HFF-Myc (cell line): ENCODE results near the gene CPNE9.
"Not testable (repeated sequence)": the region's sequence is repeated elsewhere in the genome, so short reads cannot be mapped to it uniquely, and the experiment has no call there.

Experiments used
- DNase-seq: peaks from one replicate; pipeline ENCODE4 v3.0.0-alpha.2; 2011; ENCODE audit warnings: low read depth; ENCODE audit errors: extremely low read depth
- H3K4me3 ChIP-seq: replicated peaks from 2 replicates; pipeline ENCODE4 v1.5.1; 2011; ENCODE audit warnings: low read depth, mild to moderate bottlenecking, control low read depth, low read length
- TF ChIP-seq, protein P1 (sequence below): IDR thresholded peaks from 2 replicates; pipeline ENCODE4 v1.5.1; 2012; ENCODE audit warnings: mild to moderate bottlenecking, low read depth, low read length, control low read depth; ENCODE audit errors: missing control alignments

Gene CPNE9

GRCh38 chr3:9769426-9770275 lies 66.0 kb downstream of the CPNE9 start, which contains the start of gene CAMK1:
TSS of gene CAMK1 (minus strand) at chr3:9769947. CDS start at chr3:9767749, 2,198 bp downstream.
- no peak for DNase-seq
- TF ChIP-seq, protein P1, sequence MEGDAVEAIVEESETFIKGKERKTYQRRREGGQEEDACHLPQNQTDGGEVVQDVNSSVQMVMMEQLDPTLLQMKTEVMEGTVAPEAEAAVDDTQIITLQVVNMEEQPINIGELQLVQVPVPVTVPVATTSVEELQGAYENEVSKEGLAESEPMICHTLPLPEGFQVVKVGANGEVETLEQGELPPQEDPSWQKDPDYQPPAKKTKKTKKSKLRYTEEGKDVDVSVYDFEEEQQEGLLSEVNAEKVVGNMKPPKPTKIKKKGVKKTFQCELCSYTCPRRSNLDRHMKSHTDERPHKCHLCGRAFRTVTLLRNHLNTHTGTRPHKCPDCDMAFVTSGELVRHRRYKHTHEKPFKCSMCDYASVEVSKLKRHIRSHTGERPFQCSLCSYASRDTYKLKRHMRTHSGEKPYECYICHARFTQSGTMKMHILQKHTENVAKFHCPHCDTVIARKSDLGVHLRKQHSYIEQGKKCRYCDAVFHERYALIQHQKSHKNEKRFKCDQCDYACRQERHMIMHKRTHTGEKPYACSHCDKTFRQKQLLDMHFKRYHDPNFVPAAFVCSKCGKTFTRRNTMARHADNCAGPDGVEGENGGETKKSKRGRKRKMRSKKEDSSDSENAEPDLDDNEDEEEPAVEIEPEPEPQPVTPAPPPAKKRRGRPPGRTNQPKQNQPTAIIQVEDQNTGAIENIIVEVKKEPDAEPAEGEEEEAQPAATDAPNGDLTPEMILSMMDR, result no peak
- H3K4me3 ChIP-seq, result peak within 1 kb of the TSS; percentile 75

- DNase-seq, result no peak
- TF ChIP-seq, protein P1, result no peak
- H3K4me3 ChIP-seq, result peak overlapping the region; percentile 75
Measured at GRCh38 chr3:9770276-9770812, 66.7 kb downstream of the CPNE9 start.

- not testable (repeated sequence) for H3K4me3 ChIP-seq, DNase-seq
Measured at GRCh38 chr3:9771007-9771406, 67.4 kb downstream of the CPNE9 start.

DNA sequence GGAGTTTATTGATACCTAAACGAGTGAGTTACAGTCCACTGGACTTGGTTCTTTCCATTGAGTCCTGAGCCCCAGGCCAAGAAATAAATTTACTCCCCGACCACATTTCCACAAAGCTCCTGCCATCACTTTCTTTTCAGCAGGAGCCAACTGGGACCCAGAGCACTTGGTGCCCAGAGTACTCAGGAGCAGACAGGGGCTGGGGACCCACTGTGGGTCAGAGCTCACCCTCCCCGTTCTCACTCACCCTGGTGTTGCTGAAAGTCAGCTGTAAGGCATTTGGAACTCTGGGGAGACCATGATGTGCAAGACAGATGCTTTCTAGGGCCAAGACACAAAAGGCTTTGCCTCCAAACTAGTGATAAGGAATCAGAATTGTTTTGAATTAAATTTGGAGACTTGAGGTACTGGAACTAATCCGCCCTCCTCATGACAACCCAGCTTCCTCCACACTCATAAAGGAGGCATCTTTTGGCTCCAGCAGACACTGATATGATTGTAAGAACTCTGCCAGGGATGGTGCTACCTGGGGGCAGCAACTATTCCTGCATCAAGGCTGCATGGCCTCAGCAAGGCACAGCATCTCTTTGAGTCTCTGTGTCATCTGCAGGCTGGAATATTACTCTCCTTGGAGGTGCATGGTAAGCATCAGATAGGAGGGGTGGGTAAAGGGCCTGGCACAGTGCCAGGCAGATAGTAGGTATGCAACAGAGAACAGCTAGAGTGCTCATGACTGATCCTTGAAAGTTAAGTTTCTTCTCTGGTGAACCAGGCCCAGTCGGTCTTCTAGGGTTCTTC lies 73.5 kb downstream of the CPNE9 start:
- TF ChIP-seq, protein P1, result no peak
- H3K4me3 ChIP-seq, result no peak overlapping the region
- DNase-seq, result no peak

DNA sequence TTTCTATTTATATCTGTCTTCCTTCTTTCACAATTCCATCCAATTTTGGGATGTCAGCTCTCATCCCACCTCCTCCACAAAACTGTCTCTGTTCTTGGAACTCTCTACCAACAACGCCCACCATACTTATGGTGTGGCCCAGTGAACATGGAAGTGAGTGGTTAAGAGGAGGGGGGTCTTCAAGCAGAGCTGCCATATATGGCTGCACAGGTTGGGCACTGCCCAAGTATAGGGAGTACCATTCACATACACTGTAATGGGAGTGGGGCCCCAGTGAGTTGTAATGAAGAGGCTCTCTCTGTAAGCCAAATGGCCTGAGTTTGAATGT lies 74.0 kb downstream of the CPNE9 start:
- H3K4me3 ChIP-seq, result no peak overlapping the region
- DNase-seq, result no peak
- TF ChIP-seq, protein P1, result no peak

DNA sequence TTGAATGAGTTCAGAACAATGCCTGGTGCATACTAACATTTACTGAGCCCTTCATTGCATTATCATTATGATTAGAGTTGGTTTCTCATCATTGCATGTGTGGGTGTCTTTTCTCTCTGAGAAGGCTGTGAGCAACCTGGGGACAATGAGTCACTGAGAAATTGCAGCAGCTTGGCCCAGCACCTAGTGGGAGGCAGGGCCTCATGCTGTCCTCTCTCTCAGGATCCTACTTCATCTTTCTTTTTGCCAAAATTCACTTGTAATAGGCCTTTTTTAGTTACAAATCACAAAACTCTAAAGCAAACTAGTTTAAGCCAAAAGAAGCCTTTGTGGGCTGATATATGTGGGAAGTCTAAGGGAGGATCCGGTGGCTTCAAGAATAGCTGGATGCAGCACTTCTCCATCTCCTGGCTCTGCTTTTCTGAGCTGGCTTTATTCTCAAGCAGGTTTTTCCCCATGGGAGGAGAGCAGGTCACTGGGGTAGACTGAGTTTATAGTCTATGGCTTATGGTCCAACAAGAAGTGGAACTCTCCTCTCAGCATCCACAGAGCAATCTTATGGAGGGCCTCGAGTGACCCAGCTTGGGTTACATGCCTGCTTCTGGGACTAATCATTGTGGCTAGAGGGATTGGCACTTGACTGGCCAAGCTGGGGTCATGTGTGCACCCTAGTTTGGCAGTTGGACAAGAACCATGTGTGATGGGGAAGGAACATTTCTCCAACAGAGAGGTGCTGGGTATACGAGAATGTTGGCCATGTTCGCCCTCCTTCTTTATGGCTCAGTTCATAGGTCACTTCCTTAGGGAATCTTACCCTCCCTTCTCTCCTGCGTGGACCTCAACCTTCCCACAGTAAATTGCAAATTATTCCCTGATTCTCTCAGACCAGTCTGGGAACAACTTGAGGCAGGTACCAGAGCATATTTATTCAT lies 74.8 kb downstream of the CPNE9 start:
- no peak overlapping the region for H3K4me3 ChIP-seq
- DNase-seq, result no peak

More for the DNA sequence above, 74.8 kb downstream of the CPNE9 start:
- TF ChIP-seq, protein P1, result no peak
